WTC11 (cell line): ENCODE measurements around the gene PRSS1. TPM values are rescaled to one million over a fixed set of nuclear protein-coding genes. Genes with fewer than 3 reads are reported as not detected.

ENCODE experiments used
- ATAC-seq: fragments of 200-7000 bp; cut with Tn5 transposase; 2 replicates; pipeline ENCODE4 v1.10.0; 2021; ENCODE audit warnings: mild to moderate bottlenecking, moderate library complexity
- CTCF ChIA-PET: fragments of 300-600 bp; sonication (Branson Sonifier 250); formaldehyde crosslinking; loops from one replicate; lab custom pipeline; 2021; ENCODE audit warnings: antibody characterized with exemption; lab: Charles Lee
- POLR2A ChIA-PET: fragments of 350-600 bp; sonication (Branson Sonifier 250); formaldehyde crosslinking; loops from one replicate; lab custom pipeline; 2021; ENCODE audit warnings: antibody characterized with exemption; lab: Charles Lee
- DNase-seq: peaks from one replicate; pipeline ENCODE4 v3.0.0; 2021; ENCODE audit warnings: low spot score
- H3K27ac Mint-ChIP-seq: 2 replicates; pipeline ENCODE4 v1.8.0; 2021; ENCODE audit warnings: mixed read lengths
- H3K27me3 Mint-ChIP-seq: 2 replicates; pipeline ENCODE4 v1.8.0; 2021; ENCODE audit warnings: low read depth, mild to moderate bottlenecking, moderate library complexity, mixed read lengths
- H3K36me3 Mint-ChIP-seq: 2 replicates; pipeline ENCODE4 v1.8.0; 2021; ENCODE audit warnings: mixed read lengths
- H3K4me1 Mint-ChIP-seq: 2 replicates; pipeline ENCODE4 v1.8.0; 2022; ENCODE audit warnings: mixed read lengths
- H3K4me3 Mint-ChIP-seq: 2 replicates; pipeline ENCODE4 v1.8.0; 2021; ENCODE audit warnings: mild to moderate bottlenecking, moderate library complexity, mixed read lengths
- H3K9me3 Mint-ChIP-seq: 2 replicates; pipeline ENCODE4 v1.8.0; 2021; ENCODE audit warnings: mixed read lengths
- AR ChIP-seq: fragments of 250-450 bp; sonication (Bioruptor Pico); IDR thresholded peaks from 2 replicates; pipeline ENCODE4 v1.9.0; 2021; ENCODE audit warnings: mild to moderate bottlenecking
- ARID4B ChIP-seq: sonication (generic); formaldehyde crosslinking; IDR thresholded peaks from 2 replicates; pipeline ENCODE4 v1.8.0; 2023; ENCODE audit warnings: missing genetic modification reagents, mild to moderate bottlenecking, borderline replicate concordance
- EMX1 ChIP-seq: fragments of 250-450 bp; sonication (Bioruptor Pico); IDR thresholded peaks from 2 replicates; pipeline ENCODE4 v1.8.0; 2021; ENCODE audit warnings: mild to moderate bottlenecking
- ERG ChIP-seq: fragments of 250-450 bp; sonication (Bioruptor Pico); IDR thresholded peaks from 2 replicates; pipeline ENCODE4 v1.8.0; 2021; ENCODE audit warnings: mild to moderate bottlenecking
- GRHL2 ChIP-seq: fragments of 250-450 bp; sonication (Bioruptor Pico); IDR thresholded peaks from 2 replicates; pipeline ENCODE4 v1.8.0; 2022; ENCODE audit warnings: mild to moderate bottlenecking, moderate library complexity; ENCODE audit not compliant: insufficient replicate concordance, severe bottlenecking
- JAZF1 ChIP-seq: fragments of 250-450 bp; sonication (Bioruptor Pico); IDR thresholded peaks from 2 replicates; pipeline ENCODE4 v1.9.0; 2021; ENCODE audit warnings: moderate library complexity, mild to moderate bottlenecking, inconsistent platforms
- JUN ChIP-seq: sonication (generic); formaldehyde crosslinking; IDR thresholded peaks from 2 replicates; pipeline ENCODE4 v1.8.0; 2023; ENCODE audit warnings: mild to moderate bottlenecking, missing genetic modification reagents
- MLX ChIP-seq: sonication (generic); formaldehyde crosslinking; IDR thresholded peaks from 2 replicates; pipeline ENCODE4 v1.8.1; 2023; ENCODE audit warnings: mild to moderate bottlenecking, missing genetic modification reagents, moderate library complexity
- MXD4 ChIP-seq: fragments of 250-450 bp; sonication (Bioruptor Pico); IDR thresholded peaks from 2 replicates; pipeline ENCODE4 v1.8.0; 2021; ENCODE audit warnings: mild to moderate bottlenecking, moderate library complexity, borderline replicate concordance
- MYBL2 ChIP-seq: sonication (generic); formaldehyde crosslinking; IDR thresholded peaks from 2 replicates; pipeline ENCODE4 v1.8.1; 2023; ENCODE audit warnings: mild to moderate bottlenecking, moderate library complexity, missing genetic modification reagents
- SMAD3 ChIP-seq: sonication (generic); formaldehyde crosslinking; IDR thresholded peaks from 2 replicates; pipeline ENCODE4 v1.8.0; 2022; ENCODE audit warnings: missing genetic modification reagents, mild to moderate bottlenecking, borderline replicate concordance
- TP53 ChIP-seq: sonication (generic); formaldehyde crosslinking; IDR thresholded peaks from 2 replicates; pipeline ENCODE4 v1.8.1; 2023; ENCODE audit warnings: mild to moderate bottlenecking, missing genetic modification reagents
- ZBTB21 ChIP-seq: sonication (generic); formaldehyde crosslinking; IDR thresholded peaks from 2 replicates; pipeline ENCODE4 v1.8.1; 2023; ENCODE audit warnings: mild to moderate bottlenecking, missing genetic modification reagents, borderline replicate concordance
- ZNF219 ChIP-seq: sonication (generic); formaldehyde crosslinking; IDR thresholded peaks from 2 replicates; pipeline ENCODE4 v1.8.0; 2023; ENCODE audit warnings: missing genetic modification reagents, mild to moderate bottlenecking, borderline replicate concordance
- ZNF232 ChIP-seq: sonication (generic); formaldehyde crosslinking; IDR thresholded peaks from 2 replicates; pipeline ENCODE4 v1.8.0; 2022; ENCODE audit warnings: mild to moderate bottlenecking, missing genetic modification reagents
- ZNF317 ChIP-seq: sonication (generic); formaldehyde crosslinking; IDR thresholded peaks from 2 replicates; pipeline ENCODE4 v1.8.1; 2023; ENCODE audit warnings: low read depth, mild to moderate bottlenecking, moderate library complexity, missing genetic modification reagents, borderline replicate concordance
- ZNF396 ChIP-seq: fragments of 250-450 bp; sonication (Bioruptor Pico); IDR thresholded peaks from 2 replicates; pipeline ENCODE4 v1.8.0; 2021; ENCODE audit warnings: mild to moderate bottlenecking, moderate library complexity, borderline replicate concordance
- ZNF416 ChIP-seq: fragments of 250-450 bp; sonication (Bioruptor Pico); IDR thresholded peaks from 2 replicates; pipeline ENCODE4 v1.9.0; 2021; ENCODE audit warnings: mild to moderate bottlenecking, inconsistent platforms
- ZNF512 ChIP-seq: sonication (generic); formaldehyde crosslinking; IDR thresholded peaks from 2 replicates; pipeline ENCODE4 v1.8.1; 2022; ENCODE audit warnings: missing genetic modification reagents, borderline replicate concordance
- ZNF671 ChIP-seq: fragments of 250-450 bp; sonication (Bioruptor Pico); IDR thresholded peaks from 2 replicates; pipeline ENCODE4 v1.8.0; 2021; ENCODE audit warnings: mild to moderate bottlenecking
- total RNA-seq: library from RNA; stranded (reverse); gene quantifications from 3 replicates; pipeline ENCODE4 v1.2.3, GENCODE V29; 2021

Gene PRSS1
- total RNA-seq, 1 experiment from 2014 or later = 11.1 TPM

GRCh38 chr7:142790056-142790455, 40.8 kb downstream of the PRSS1 start (continued):
- no peak for TF ChIP-seq AR (CRISPR knock-in tag)
- TF ChIP-seq GRHL2 = no peak
- no peak for TF ChIP-seq TP53
- no peak for TF ChIP-seq ZNF671 (CRISPR knock-in tag)
- TF ChIP-seq ZNF396 (CRISPR knock-in tag) = no peak
- no peak for TF ChIP-seq ZNF317 (CRISPR knock-in tag)
- no peak for TF ChIP-seq ZBTB21 (CRISPR knock-in tag)
- no peak for TF ChIP-seq JAZF1 (CRISPR knock-in tag)
- TF ChIP-seq SMAD3 = no peak
- TF ChIP-seq EMX1 = no peak
- TF ChIP-seq MYBL2 (CRISPR knock-in tag) = no peak

GRCh38 chr7:142790555-142790954, 41.3 kb downstream of the PRSS1 start:
- H3K4me1 Mint-ChIP-seq = peaks cover 24% of the 10 kb centered on the region
- no peak overlapping the region for H3K27ac Mint-ChIP-seq
- ATAC-seq (no peak), DNase-seq (no peak)
- POLR2A ChIA-PET = no interaction called here
- peaks cover 24% of the 10 kb centered on the region for H3K27me3 Mint-ChIP-seq
- H3K9me3 Mint-ChIP-seq = no peaks in the 10 kb centered on the region
- CTCF ChIA-PET = interaction anchor here (2.0 kb wide), 1 partner anchor 158 kb away, joined by 4 read pairs; no protein-coding TSS in a partner anchor
- H3K4me3 Mint-ChIP-seq = no peak overlapping the region
- no peaks in the 10 kb centered on the region for H3K36me3 Mint-ChIP-seq
- TF ChIP-seq MLX (CRISPR knock-in tag) = no peak
- no peak for TF ChIP-seq ZNF219 (CRISPR knock-in tag)

- H3K27me3 Mint-ChIP-seq = peaks cover 33% of the 10 kb centered on the region
- no peaks in the 10 kb centered on the region for H3K36me3 Mint-ChIP-seq
- DNase-seq = no peak
- ChIA-PET POLR2A (no interaction called here), CTCF (interaction anchor here (1.0 to 2.0 kb wide), 2 partner anchors 8 to 159 kb away, joined by 3 to 4 read pairs; no protein-coding TSS in a partner anchor)
- no peak overlapping the region for H3K4me3 Mint-ChIP-seq
- TF ChIP-seq ZNF671 (CRISPR knock-in tag) = no peak
- no peak for TF ChIP-seq ZNF232 (CRISPR knock-in tag)
- no peak for TF ChIP-seq ARID4B (CRISPR knock-in tag)
- no peak for TF ChIP-seq ZNF416 (CRISPR knock-in tag)
- no peak for TF ChIP-seq ERG
- TF ChIP-seq ZNF512 = no peak
- no peak for TF ChIP-seq MXD4 (CRISPR knock-in tag)
- TF ChIP-seq JUN = no peak
- no peak overlapping the region for H3K27ac Mint-ChIP-seq
- H3K4me1 Mint-ChIP-seq = peaks cover 31% of the 10 kb centered on the region
- H3K9me3 Mint-ChIP-seq = no peaks in the 10 kb centered on the region
- no peak for ATAC-seq
Measured at GRCh38 chr7:142791502-142791901, 42.2 kb downstream of the PRSS1 start.
